ENCODE measurements around the gene CDC26.
"Not testable (repeated sequence)": the region's sequence is repeated elsewhere in the genome, so short reads cannot be mapped to it uniquely, and the experiment has no call there.

The CDC26 gene

GRCh38 chr9:113275157-113276131 is at the start of gene CDC26, which contains the start of gene PRPF4:
Gene CDC26 (minus strand): TSS chr9:113275572. CDS start chr9:113272507, 3,065 bp downstream.
Gene PRPF4 (plus strand): TSS chr9:113275658. CDS start chr9:113275744, 86 bp downstream.
- peak; percentile 98 for DNase-seq

- no peak for DNase-seq
Measured at GRCh38 chr9:113322671-113323070, 47.3 kb upstream of the CDC26 start.

GRCh38 chr9:113320051-113320450 is 44.7 kb upstream of the CDC26 start:
- DNase-seq: no peak

GRCh38 chr9:113319054-113319453 is 43.7 kb upstream of the CDC26 start:
- DNase-seq: no peak

GRCh38 chr9:113317777-113318176 is 42.4 kb upstream of the CDC26 start:
- no peak for DNase-seq

GRCh38 chr9:113316030-113316429 is 40.7 kb upstream of the CDC26 start:
- DNase-seq: no peak

- no peak for DNase-seq
Measured at GRCh38 chr9:113315231-113315630, 39.9 kb upstream of the CDC26 start.

- no peak for DNase-seq
Measured at GRCh38 chr9:113313261-113313660, 37.9 kb upstream of the CDC26 start.

GRCh38 chr9:113311961-113312360 is 36.6 kb upstream of the CDC26 start:
- no peak for DNase-seq

GRCh38 chr9:113310538-113310937 is 35.2 kb upstream of the CDC26 start:
- DNase-seq: no peak

- peak; percentile 53 for DNase-seq
Measured at GRCh38 chr9:113309204-113309813, 33.9 kb upstream of the CDC26 start.

- no peak for DNase-seq
Measured at GRCh38 chr9:113307396-113307975, 32.1 kb upstream of the CDC26 start.

- no peak for DNase-seq
Measured at GRCh38 chr9:113306566-113306965, 31.2 kb upstream of the CDC26 start.

- DNase-seq: no peak
Measured at GRCh38 chr9:113302792-113303418, 27.5 kb upstream of the CDC26 start, which contains the start of gene RNF183. Gene RNF183 (minus strand): TSS chr9:113303376. CDS start chr9:113298184, 5,192 bp downstream.

GRCh38 chr9:113301548-113301947 is 26.2 kb upstream of the CDC26 start:
- no peak for DNase-seq

- peak; percentile 94 for DNase-seq
Measured at GRCh38 chr9:113299800-113300292, 24.5 kb upstream of the CDC26 start.

- peak; percentile 98 for DNase-seq
Measured at GRCh38 chr9:113298924-113299770, 23.8 kb upstream of the CDC26 start.

- DNase-seq: no peak
Measured at GRCh38 chr9:113298311-113298710, 22.9 kb upstream of the CDC26 start.

- peak; percentile 16 for DNase-seq
Measured at GRCh38 chr9:113296796-113297558, 21.6 kb upstream of the CDC26 start.

- DNase-seq: not testable (repeated sequence)
Measured at GRCh38 chr9:113296247-113296646, 20.9 kb upstream of the CDC26 start.

- no peak for DNase-seq
Measured at GRCh38 chr9:113293285-113293878, 18.0 kb upstream of the CDC26 start.

Measured in DMS79 treated with DMSO at 0.1 percent for 48 hours (cell line).